Measurements from ENCODE around the gene ZIC1.

Gene ZIC1

DNA sequence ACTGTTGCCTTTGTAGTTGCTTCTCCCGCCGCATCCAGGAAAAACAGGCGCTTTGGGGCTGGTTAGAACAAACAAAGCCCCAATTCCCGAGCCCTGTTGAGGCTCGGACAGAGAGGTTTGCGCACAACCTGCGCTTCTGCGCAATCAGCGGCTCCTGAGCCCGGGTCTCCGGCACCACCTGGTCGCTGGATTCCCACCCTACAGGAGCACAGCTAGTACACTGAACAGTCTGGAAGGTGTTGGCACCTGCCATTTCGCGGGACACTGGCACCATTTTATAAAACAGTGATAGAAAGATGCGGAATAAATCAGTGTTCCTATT is 16.6 kb upstream of the ZIC1 start:
- H3K9me3 ChIP-seq (ENCODE audit: control insufficient read depth, low read depth, low read length) = peaks cover 3% of the 10 kb centered on the region
- peaks cover 100% of the 10 kb centered on the region for H3K27me3 ChIP-seq (ENCODE audit: control insufficient read depth, insufficient read depth, low read length)
- H3K9ac ChIP-seq (ENCODE audit: low read length) = peak overlapping the region; percentile 25
- H3K4me3 ChIP-seq (ENCODE audit: low read length) = peak overlapping the region; percentile 65
- H3K4me1 ChIP-seq (ENCODE audit: control insufficient read depth, low read depth, low read length) = peaks cover 56% of the 10 kb centered on the region
- H3K36me3 ChIP-seq (ENCODE audit: control insufficient read depth, low read depth, low read length) = no peaks in the 10 kb centered on the region
- H3K27ac ChIP-seq (ENCODE audit: low read length) = no peak overlapping the region

DNA sequence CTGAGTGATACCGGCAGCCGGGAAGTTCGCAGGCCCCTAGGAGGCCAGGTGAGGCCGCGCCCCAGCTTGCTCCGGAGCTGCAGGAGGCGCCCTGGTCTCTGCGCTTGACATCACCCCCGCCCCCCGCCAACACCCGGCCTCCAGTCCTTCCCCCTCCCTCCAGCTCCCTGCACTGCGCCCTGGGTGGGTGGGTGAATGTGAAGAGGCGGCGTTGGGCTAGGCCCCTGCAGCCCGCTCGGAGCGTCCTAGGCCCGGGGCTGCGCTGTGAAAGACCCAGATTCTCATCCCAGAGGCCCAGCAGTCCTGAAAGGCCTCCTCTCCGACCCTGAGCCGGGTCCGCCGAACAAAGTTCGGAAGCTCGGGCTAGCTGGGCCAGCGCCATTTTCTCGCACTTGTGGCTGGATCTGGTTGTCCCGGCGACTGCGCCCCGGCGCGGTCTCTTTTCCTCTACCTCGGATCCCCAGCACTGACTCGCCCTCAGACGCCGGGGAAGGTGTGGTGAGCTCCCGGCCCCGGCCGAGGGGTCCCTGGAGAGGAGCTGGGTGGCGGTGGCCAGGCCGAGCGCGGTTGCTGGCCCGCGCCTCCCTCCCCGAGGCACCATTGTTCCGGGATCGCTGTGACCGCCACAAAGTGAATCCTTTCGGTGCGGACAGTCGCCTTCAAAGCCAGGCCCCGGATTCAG is 15.8 kb upstream of the ZIC1 start:
- H3K9me3 ChIP-seq (ENCODE audit: control insufficient read depth, low read depth, low read length) = no peaks in the 10 kb centered on the region
- H3K9ac ChIP-seq (ENCODE audit: low read length) = peak overlapping the region; percentile 69
- H3K36me3 ChIP-seq (ENCODE audit: control insufficient read depth, low read depth, low read length) = no peaks in the 10 kb centered on the region
- H3K4me1 ChIP-seq (ENCODE audit: control insufficient read depth, low read depth, low read length) = peaks cover 56% of the 10 kb centered on the region
- peak overlapping the region; percentile 65 for H3K4me3 ChIP-seq (ENCODE audit: low read length)
- H3K27me3 ChIP-seq (ENCODE audit: control insufficient read depth, insufficient read depth, low read length) = peaks cover 100% of the 10 kb centered on the region
- H3K27ac ChIP-seq (ENCODE audit: low read length) = no peak overlapping the region

DNA sequence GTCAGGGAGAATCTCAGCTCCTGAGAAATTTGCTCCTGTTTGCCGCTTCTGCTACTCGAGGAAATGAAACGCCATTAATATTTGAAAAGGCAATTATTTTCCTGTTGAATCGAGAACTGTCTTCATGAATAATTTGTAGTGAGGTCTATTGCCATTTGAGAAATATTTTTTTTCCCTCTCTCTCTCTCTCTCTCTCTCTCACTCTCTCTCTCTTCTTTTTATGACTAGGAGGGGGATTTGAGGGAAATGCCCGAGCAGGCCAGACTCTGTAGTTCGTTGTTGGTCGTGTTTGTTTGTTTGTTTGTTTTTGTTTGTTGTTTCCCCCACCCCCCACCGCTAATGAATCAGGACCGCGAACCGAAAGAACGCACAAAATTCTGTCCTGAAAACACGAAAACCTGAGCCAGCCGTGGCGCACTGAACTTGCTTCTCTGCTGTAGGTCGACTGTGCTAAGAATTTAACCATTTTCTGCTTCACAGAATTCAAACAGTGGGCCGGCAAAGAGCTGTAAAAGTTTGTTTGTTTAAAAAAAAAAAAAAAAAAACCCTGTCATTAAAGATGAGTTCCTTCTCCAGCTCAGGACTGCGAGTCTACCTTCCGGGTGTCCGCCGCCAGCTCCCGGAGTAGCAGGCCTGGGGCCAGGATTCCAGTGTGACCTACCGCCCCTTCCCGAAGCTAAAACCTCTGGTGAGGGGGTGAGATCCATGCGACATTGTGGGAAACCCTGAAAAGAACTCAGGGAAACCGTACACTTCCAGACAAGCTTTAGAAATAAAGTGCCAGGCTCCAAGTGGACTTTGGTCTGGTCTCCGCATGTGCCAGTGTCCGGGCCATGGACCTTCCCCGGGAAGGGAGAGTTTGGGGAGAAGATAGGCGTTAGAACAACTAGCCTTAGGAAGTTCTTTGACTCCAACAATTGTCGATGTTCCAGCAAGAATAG is 15.0 kb upstream of the ZIC1 start:
- H3K9ac ChIP-seq (ENCODE audit: low read length) = peak overlapping the region; percentile 69
- H3K4me3 ChIP-seq (ENCODE audit: low read length) = peak overlapping the region; percentile 65
- peaks cover 100% of the 10 kb centered on the region for H3K27me3 ChIP-seq (ENCODE audit: control insufficient read depth, insufficient read depth, low read length)
- H3K4me1 ChIP-seq (ENCODE audit: control insufficient read depth, low read depth, low read length) = peaks cover 56% of the 10 kb centered on the region
- H3K36me3 ChIP-seq (ENCODE audit: control insufficient read depth, low read depth, low read length) = no peaks in the 10 kb centered on the region
- no peak overlapping the region for H3K27ac ChIP-seq (ENCODE audit: low read length)
- no peaks in the 10 kb centered on the region for H3K9me3 ChIP-seq (ENCODE audit: control insufficient read depth, low read depth, low read length)

DNA sequence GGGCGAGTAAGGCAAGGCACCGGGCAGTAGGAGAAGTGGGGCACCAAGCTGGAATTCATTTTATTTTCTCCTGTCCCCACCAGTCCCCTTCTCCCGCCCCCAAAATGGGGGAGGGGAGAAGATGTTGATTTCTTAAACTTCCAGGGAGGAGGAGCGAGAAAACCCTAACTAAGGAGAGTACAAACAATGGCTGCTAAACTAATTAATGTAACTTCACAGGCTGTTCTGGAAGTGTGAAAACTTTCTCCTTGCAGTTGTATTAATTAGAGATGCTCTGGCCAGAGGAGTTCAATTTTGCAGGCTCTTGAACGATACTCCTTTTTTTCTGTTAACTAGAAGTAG is 14.3 kb upstream of the ZIC1 start:
- Histone ChIP-seq H3K9me3 (ENCODE audit: control insufficient read depth, low read depth, low read length) (no peaks in the 10 kb centered on the region), H3K27me3 (ENCODE audit: control insufficient read depth, insufficient read depth, low read length) (peaks cover 100% of the 10 kb centered on the region), H3K4me3 (ENCODE audit: low read length) (peak overlapping the region; percentile 65), H3K27ac (ENCODE audit: low read length) (no peak overlapping the region), H3K36me3 (ENCODE audit: control insufficient read depth, low read depth, low read length) (no peaks in the 10 kb centered on the region), H3K9ac (ENCODE audit: low read length) (peak overlapping the region; percentile 69), H3K4me1 (ENCODE audit: control insufficient read depth, low read depth, low read length) (peaks cover 53% of the 10 kb centered on the region)

DNA sequence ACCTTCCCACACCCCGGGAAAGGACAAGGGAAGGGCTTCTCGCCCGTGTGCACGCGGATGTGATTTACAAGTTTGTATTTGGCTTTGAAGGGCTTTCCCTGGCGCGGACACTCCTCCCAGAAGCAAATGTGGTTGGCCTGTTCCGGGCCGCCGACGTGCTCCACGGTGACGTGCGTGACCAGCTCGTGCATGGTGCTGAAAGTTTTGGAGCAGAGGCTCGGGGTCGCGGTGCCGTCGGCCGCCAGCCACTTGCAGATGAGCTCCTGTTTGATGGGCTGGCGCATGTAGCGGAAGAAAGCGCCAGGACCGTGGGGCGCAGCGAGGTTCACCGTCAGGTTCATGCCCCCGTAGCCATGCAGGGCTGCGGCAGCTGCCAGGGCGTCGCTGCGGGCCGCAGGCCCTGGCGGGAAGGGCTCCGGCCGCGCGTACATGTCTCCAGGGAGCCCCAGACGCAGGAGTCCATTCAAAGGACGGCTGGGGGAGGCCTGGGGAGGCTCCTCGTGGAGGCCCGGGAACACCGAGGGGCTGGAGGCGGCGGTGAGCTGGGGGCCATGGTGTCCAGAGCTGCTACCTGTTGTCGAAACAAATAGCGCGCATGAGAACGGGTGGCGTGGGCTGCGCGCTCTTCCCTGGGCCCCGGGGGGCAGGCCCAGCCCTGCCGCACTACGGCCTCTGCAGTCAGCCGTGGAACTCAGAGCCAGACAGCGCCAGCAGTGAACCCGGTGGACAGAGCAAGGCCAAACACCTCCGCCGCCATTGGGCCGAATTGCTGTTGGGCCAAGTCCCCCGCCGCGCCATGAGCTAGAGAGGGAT is 13.1 kb upstream of the ZIC1 start:
- Histone ChIP-seq H3K4me3 (ENCODE audit: low read length) (peak overlapping the region; percentile 67), H3K9me3 (ENCODE audit: control insufficient read depth, low read depth, low read length) (no peaks in the 10 kb centered on the region), H3K27ac (ENCODE audit: low read length) (no peak overlapping the region), H3K27me3 (ENCODE audit: control insufficient read depth, insufficient read depth, low read length) (peaks cover 100% of the 10 kb centered on the region), H3K9ac (ENCODE audit: low read length) (no peak overlapping the region), H3K36me3 (ENCODE audit: control insufficient read depth, low read depth, low read length) (no peaks in the 10 kb centered on the region), H3K4me1 (ENCODE audit: control insufficient read depth, low read depth, low read length) (peaks cover 50% of the 10 kb centered on the region)

DNA sequence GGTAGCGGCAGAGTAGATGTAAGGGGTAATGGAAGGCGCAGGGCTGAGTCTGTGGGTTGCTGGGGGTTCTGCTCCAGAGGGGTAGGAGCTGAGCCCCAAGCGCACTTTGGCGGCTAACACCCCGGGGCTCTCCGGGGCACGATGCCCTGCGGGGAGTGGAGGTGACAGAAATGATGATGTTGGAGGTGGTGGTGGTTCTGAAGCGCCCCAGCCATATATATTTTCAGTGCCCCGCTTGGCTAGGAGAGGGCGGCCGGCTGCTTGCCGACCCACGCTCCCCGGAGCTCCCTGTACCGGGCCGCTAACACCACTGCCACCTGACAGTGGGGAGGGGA is 12.5 kb upstream of the ZIC1 start:
- H3K9me3 ChIP-seq (ENCODE audit: control insufficient read depth, low read depth, low read length) = no peaks in the 10 kb centered on the region
- H3K4me1 ChIP-seq (ENCODE audit: control insufficient read depth, low read depth, low read length) = peaks cover 56% of the 10 kb centered on the region
- peaks cover 100% of the 10 kb centered on the region for H3K27me3 ChIP-seq (ENCODE audit: control insufficient read depth, insufficient read depth, low read length)

DNA sequence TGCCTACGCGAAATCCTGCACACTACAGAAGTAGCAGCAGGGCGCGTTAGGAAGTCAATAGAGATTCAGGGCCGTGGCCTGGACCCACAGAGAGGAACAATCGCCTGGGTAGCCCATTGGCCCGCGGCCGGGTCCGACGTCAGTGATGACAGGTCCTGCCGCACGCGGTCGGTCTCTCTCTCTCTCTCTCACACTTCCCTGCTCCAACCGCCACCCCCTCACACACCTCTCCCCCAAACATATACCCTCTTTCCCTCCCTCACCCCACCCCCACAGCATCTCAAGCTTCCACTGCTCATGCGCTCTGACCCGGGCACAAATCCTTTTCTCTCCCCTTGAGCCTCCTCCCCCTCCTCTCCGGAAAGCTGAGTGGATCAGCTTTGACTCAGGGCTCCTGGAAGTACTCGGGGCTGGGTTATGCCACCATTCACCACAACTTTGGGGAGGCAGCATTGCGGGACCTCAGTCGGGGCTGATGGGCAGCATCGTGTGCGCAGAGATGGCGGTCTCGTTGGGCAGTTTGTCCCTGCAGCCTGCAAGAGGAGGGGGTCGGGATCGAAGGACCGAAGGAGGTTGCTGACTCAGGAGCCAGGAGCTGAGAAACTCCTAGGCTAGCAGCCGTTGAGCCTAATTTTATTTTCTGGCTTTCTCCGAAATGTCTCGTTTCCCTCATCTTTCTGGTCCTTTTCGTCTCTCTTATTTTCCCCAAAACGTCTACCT is 11.8 kb upstream of the ZIC1 start:
- Histone ChIP-seq H3K27me3 (ENCODE audit: control insufficient read depth, insufficient read depth, low read length) (peaks cover 100% of the 10 kb centered on the region), H3K4me3 (ENCODE audit: low read length) (peak overlapping the region; percentile 67), H3K4me1 (ENCODE audit: control insufficient read depth, low read depth, low read length) (peaks cover 62% of the 10 kb centered on the region), H3K27ac (ENCODE audit: low read length) (no peak overlapping the region), H3K9ac (ENCODE audit: low read length) (peak overlapping the region; percentile 50), H3K36me3 (ENCODE audit: control insufficient read depth, low read depth, low read length) (no peaks in the 10 kb centered on the region), H3K9me3 (ENCODE audit: control insufficient read depth, low read depth, low read length) (no peaks in the 10 kb centered on the region)

More for the DNA sequence above, 12.5 kb upstream of the ZIC1 start:
- peak overlapping the region; percentile 67 for H3K4me3 ChIP-seq (ENCODE audit: low read length)
- no peak overlapping the region for H3K27ac ChIP-seq (ENCODE audit: low read length)
- no peak overlapping the region for H3K9ac ChIP-seq (ENCODE audit: low read length)
- H3K36me3 ChIP-seq (ENCODE audit: control insufficient read depth, low read depth, low read length) = no peaks in the 10 kb centered on the region

DNA sequence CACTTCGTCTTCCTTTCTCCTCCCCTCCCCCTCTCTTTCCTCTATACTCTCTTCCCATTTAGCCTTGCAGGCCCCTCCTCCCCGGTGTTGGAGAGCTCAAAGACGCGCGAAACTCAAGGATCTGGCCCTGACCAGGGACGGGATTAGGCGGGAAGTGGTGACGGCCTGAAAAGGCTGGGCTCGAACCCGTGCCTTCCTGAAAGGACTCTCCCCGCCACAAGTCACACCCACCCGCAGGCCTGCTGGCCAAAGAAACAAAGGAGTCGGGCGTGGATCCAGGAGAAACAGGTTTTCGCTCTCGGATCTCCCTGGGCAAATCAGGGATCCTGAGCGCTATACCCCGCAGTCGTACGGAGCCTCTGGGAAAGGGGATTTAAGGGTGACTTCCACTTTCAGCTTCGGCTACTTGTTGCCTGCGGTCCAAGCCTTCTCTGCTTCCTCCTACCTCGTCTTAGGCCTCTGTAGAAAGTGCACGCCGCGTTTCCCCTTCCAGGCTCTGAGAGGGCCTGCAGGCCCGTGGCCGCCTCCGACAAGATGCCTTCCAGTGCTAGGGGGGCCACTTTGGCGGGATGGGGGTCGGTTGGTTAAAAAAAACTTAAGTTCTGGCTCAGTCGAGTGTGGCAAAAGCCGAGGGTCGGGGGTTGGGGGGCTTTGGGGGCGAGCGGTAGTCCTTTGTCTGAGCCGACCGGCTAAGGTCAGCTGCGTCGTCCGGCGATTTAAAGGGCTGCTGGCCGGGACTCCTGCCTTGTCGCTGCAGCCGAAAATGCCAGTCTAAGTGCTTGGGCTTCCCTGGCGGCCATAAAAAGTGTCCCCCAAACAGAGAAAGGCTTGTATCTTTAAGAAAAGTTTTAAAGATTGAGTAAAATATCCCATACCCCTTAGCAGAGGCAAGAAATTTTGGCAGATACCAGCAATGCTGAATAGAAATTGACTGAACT is 11.0 kb upstream of the ZIC1 start:
- peaks cover 66% of the 10 kb centered on the region for H3K4me1 ChIP-seq (ENCODE audit: control insufficient read depth, low read depth, low read length)
- peak overlapping the region; percentile 50 for H3K9ac ChIP-seq (ENCODE audit: low read length)
- no peaks in the 10 kb centered on the region for H3K9me3 ChIP-seq (ENCODE audit: control insufficient read depth, low read depth, low read length)
- peak overlapping the region; percentile 67 for H3K4me3 ChIP-seq (ENCODE audit: low read length)
- H3K36me3 ChIP-seq (ENCODE audit: control insufficient read depth, low read depth, low read length) = no peaks in the 10 kb centered on the region
- no peak overlapping the region for H3K27ac ChIP-seq (ENCODE audit: low read length)
- peaks cover 100% of the 10 kb centered on the region for H3K27me3 ChIP-seq (ENCODE audit: control insufficient read depth, insufficient read depth, low read length)

DNA sequence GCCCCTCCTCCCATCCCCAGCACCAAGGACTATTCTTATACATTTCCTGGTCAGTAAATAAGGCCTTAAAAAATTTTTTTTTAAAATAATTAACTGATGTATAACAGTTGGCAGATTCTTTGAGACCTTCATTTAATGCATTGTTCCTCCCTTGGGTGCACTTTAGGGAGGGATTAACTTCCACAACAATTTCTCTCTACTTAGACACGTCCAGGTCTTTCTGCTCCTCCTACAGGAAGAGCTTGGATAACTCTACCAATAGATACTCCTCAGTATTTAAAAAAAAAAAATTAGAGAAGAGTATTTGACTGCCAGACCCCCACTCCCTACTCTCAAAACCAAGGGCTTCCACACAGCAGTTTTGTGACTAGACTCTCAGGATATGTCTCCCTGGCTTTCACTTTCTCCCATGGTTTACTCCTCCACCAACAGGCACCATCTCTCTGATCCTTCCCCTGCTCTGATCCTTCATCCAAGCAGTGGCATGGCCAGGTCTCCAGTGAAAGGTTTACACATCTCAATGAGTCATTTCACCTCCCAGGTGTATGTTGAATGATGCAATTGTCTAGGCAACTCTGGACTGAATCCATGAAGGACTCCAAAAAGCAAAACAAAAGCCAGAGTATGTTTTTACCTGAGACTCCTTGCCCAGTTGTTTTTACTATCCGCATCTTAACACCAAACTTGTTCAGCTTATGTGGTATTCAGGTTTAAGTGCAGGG is 10.2 kb upstream of the ZIC1 start:
- H3K4me3 ChIP-seq (ENCODE audit: low read length) = peak overlapping the region; percentile 67
- peaks cover 100% of the 10 kb centered on the region for H3K27me3 ChIP-seq (ENCODE audit: control insufficient read depth, insufficient read depth, low read length)
- no peak overlapping the region for H3K27ac ChIP-seq (ENCODE audit: low read length)
- peak overlapping the region; percentile 50 for H3K9ac ChIP-seq (ENCODE audit: low read length)
- no peaks in the 10 kb centered on the region for H3K9me3 ChIP-seq (ENCODE audit: control insufficient read depth, low read depth, low read length)
- H3K4me1 ChIP-seq (ENCODE audit: control insufficient read depth, low read depth, low read length) = peaks cover 71% of the 10 kb centered on the region
- H3K36me3 ChIP-seq (ENCODE audit: control insufficient read depth, low read depth, low read length) = no peaks in the 10 kb centered on the region

DNA sequence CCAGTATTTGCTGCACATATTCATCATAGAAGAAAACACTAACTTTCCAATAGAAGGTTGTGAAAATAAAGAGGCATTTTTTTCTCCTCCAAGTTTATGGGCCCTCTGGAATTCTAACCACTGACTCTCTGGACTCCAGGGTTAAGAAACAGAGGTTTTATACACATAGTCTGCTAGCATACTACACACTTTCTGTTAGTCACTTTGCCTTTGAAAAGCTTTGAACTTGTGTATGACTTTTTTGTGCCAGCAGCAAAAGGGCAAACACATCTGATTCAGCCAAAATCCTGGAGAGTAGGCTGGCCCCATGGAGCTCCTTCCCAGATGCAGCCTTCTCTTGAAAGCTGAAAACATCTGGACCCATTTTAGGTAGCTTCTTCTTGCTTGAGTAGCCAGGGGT is 9.1 kb upstream of the ZIC1 start:
- Histone ChIP-seq H3K27ac (ENCODE audit: low read length) (no peak overlapping the region), H3K9ac (ENCODE audit: low read length) (no peak overlapping the region), H3K9me3 (ENCODE audit: control insufficient read depth, low read depth, low read length) (no peaks in the 10 kb centered on the region), H3K4me1 (ENCODE audit: control insufficient read depth, low read depth, low read length) (peaks cover 71% of the 10 kb centered on the region), H3K36me3 (ENCODE audit: control insufficient read depth, low read depth, low read length) (no peaks in the 10 kb centered on the region), H3K27me3 (ENCODE audit: control insufficient read depth, insufficient read depth, low read length) (peaks cover 100% of the 10 kb centered on the region), H3K4me3 (ENCODE audit: low read length) (no peak overlapping the region)

Data from iPS-18a (cell line).